Measurements from ENCODE around the gene GRIA4. TPM values are rescaled to one million over a fixed set of nuclear protein-coding genes. Genes with fewer than 3 reads are reported as not detected.

Gene GRIA4
- polyA plus RNA-seq, 1 experiment = not detected

DNA sequence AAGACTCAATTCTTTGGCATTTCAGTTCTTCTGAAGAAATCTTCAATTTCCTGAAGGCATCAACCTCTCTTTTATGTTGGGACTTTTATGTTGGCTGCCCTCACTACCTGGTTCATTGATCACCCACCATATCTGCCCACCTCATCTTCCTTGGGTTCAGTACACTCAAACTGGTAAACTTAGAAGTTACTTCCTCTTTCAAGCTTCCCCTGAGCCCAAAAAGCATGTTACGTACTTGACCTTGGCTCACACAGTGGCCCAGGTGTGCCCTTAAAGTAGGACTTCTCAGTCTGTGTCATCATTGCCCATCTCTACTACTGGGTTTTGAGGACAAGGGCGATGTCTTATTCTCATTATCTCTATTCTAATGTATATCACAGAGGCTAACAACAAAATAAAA lies 86.1 kb downstream of the GRIA4 start:
- H3K36me3 ChIP-seq (ENCODE audit: control insufficient read depth, insufficient read depth, low read length) = no peaks in the 10 kb centered on the region
- H3K4me3 ChIP-seq (ENCODE audit: low read depth, low read length) = no peak overlapping the region
- ChIA-PET CTCF (no interaction called here), POLR2A (no interaction called here)
- TF ChIP-seq, protein P1, sequence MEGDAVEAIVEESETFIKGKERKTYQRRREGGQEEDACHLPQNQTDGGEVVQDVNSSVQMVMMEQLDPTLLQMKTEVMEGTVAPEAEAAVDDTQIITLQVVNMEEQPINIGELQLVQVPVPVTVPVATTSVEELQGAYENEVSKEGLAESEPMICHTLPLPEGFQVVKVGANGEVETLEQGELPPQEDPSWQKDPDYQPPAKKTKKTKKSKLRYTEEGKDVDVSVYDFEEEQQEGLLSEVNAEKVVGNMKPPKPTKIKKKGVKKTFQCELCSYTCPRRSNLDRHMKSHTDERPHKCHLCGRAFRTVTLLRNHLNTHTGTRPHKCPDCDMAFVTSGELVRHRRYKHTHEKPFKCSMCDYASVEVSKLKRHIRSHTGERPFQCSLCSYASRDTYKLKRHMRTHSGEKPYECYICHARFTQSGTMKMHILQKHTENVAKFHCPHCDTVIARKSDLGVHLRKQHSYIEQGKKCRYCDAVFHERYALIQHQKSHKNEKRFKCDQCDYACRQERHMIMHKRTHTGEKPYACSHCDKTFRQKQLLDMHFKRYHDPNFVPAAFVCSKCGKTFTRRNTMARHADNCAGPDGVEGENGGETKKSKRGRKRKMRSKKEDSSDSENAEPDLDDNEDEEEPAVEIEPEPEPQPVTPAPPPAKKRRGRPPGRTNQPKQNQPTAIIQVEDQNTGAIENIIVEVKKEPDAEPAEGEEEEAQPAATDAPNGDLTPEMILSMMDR (IDR thresholded peaks at IDR 0.05; ENCODE audit: insufficient read depth, low read depth, low read length) = no peak
- no peak for DNase-seq (ENCODE audit: low read depth)
- no peaks in the 10 kb centered on the region for H3K27me3 ChIP-seq (ENCODE audit: control insufficient read depth, insufficient read depth, low read length)

DNA sequence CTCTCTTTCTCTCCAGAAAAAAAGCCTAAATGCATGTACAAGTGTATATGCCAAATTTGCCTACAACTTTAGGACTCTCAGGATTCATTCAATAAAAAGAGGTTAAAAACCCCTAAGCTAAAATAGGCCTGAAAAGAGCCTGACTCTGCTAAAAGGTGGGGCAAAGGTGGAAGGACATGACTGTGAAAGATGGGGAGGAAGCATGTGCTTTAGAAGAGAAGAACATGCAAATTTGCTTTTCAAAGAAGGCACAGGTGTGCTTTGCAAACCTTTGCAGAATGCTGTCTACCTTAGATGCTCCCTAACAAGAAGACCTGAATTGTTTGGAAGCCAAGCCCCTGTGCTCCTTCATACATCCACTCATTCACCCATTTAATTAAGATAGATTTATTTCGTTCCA lies 87.4 kb downstream of the GRIA4 start:
- ChIA-PET CTCF (no interaction called here), POLR2A (no interaction called here)
- Histone ChIP-seq H3K27me3 (ENCODE audit: control insufficient read depth, insufficient read depth, low read length) (no peaks in the 10 kb centered on the region), H3K4me3 (ENCODE audit: low read depth, low read length) (no peak overlapping the region), H3K36me3 (ENCODE audit: control insufficient read depth, insufficient read depth, low read length) (no peaks in the 10 kb centered on the region)
- TF ChIP-seq, protein P1 (IDR thresholded peaks at IDR 0.05; ENCODE audit: insufficient read depth, low read depth, low read length) = no peak
- DNase-seq (ENCODE audit: low read depth) = no peak

DNA sequence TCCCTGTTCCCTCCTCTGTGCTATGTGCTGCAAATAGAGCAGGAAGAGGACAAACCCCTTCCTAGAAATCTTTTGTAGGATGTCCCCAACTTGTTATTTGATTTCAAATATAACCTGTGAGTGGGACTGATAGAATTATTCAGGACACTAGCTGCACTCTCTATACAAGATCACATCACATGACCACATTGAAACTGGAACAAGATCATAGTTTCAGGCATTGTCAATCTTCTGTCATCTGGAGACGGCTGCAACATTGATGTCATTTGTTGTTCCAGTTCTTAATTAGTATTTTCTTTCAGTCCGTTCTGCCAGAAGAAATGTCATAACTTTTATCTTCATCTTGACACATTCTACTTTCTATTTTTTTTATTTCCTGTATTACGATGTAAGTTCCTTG lies 89.3 kb downstream of the GRIA4 start:
- no peak overlapping the region for H3K4me3 ChIP-seq (ENCODE audit: low read depth, low read length)
- no peaks in the 10 kb centered on the region for H3K36me3 ChIP-seq (ENCODE audit: control insufficient read depth, insufficient read depth, low read length)
- ChIA-PET POLR2A (no interaction called here), CTCF (no interaction called here)
- H3K27me3 ChIP-seq (ENCODE audit: control insufficient read depth, insufficient read depth, low read length) = no peaks in the 10 kb centered on the region
- DNase-seq (ENCODE audit: low read depth) = no peak
- TF ChIP-seq, protein P1 (IDR thresholded peaks at IDR 0.05; ENCODE audit: insufficient read depth, low read depth, low read length) = no peak

DNA sequence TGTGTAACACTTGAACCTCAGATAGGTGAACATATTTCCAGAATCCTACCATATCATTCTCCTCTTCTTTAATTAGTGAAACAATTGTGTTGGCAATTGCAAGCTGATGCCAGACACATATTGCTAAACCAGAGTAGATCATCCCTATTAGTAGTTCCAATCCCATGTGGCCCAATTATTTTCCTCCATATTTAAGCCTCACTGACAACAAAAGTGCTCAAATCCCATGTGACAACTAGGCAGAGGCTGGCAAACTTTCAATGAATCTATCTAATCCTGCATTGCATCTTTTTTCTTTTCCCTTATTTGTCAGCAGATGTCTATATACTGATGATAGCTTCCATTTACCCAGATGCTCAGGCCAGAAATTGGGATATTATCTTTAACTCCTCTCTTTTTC lies 90.4 kb downstream of the GRIA4 start:
- POLR2A ChIA-PET = no interaction called here
- Histone ChIP-seq H3K4me3 (ENCODE audit: low read depth, low read length) (no peak overlapping the region), H3K36me3 (ENCODE audit: control insufficient read depth, insufficient read depth, low read length) (no peaks in the 10 kb centered on the region), H3K27me3 (ENCODE audit: control insufficient read depth, insufficient read depth, low read length) (no peaks in the 10 kb centered on the region)
- TF ChIP-seq, protein P1 (IDR thresholded peaks at IDR 0.05; ENCODE audit: insufficient read depth, low read depth, low read length) = no peak
- DNase-seq (ENCODE audit: low read depth) = no peak
- CTCF ChIA-PET = no interaction called here

DNA sequence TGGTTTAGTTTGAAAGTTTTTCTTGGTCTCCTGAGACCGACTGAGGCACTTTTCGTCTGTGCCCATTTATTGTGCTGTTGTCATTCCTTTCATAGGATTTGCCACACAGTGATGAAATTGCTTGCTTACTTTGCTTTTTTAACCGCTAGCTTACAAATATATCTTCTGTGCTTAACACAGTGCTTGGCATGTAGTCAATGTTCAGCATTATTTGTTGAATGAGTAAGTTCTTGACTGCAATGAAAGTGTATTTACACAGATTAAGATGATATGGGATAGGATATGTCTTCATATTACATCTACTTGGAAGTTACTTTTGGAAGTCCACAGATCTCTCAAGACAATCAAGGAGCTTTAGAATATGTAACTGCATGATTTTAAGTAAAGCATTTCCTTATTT lies 91.2 kb downstream of the GRIA4 start:
- TF ChIP-seq, protein P1 (IDR thresholded peaks at IDR 0.05; ENCODE audit: insufficient read depth, low read depth, low read length) = no peak
- H3K27me3 ChIP-seq (ENCODE audit: control insufficient read depth, insufficient read depth, low read length) = no peaks in the 10 kb centered on the region
- CTCF ChIA-PET = no interaction called here
- no peak overlapping the region for H3K4me3 ChIP-seq (ENCODE audit: low read depth, low read length)
- no peak for DNase-seq (ENCODE audit: low read depth)
- POLR2A ChIA-PET = no interaction called here
- no peaks in the 10 kb centered on the region for H3K36me3 ChIP-seq (ENCODE audit: control insufficient read depth, insufficient read depth, low read length)
